Raji (cell line): ENCODE measurements around the gene TRMT44.

ENCODE experiments used
- POLR2A ChIP-seq: IDR thresholded peaks from 2 replicates; pipeline ENCODE4 v1.6.1; 2011; ENCODE audit warnings: low read depth, low read length, control low read depth; ENCODE audit not compliant: insufficient read depth

TRMT44 gene

GRCh38 chr4:8443801-8444200, 3.2 kb downstream of the TRMT44 start:
- no peak for TF ChIP-seq POLR2A

GRCh38 chr4:8446122-8446521, 5.5 kb downstream of the TRMT44 start:
- TF ChIP-seq POLR2A = no peak

GRCh38 chr4:8451440-8452182, 11.0 kb downstream of the TRMT44 start:
- no peak for TF ChIP-seq POLR2A

GRCh38 chr4:8453957-8454356, 13.4 kb downstream of the TRMT44 start:
- no peak for TF ChIP-seq POLR2A

- TF ChIP-seq POLR2A = no peak
Measured at GRCh38 chr4:8457646-8458252, 17.2 kb downstream of the TRMT44 start.

- no peak for TF ChIP-seq POLR2A
Measured at GRCh38 chr4:8459867-8460445, 19.4 kb downstream of the TRMT44 start.

- no peak for TF ChIP-seq POLR2A
Measured at GRCh38 chr4:8461086-8461485, 20.5 kb downstream of the TRMT44 start.

GRCh38 chr4:8461616-8462015, 21.0 kb downstream of the TRMT44 start:
- no peak for TF ChIP-seq POLR2A

- TF ChIP-seq POLR2A = no peak
Measured at GRCh38 chr4:8463811-8464210, 23.2 kb downstream of the TRMT44 start.

- TF ChIP-seq POLR2A = no peak
Measured at GRCh38 chr4:8464381-8464780, 23.8 kb downstream of the TRMT44 start.

- TF ChIP-seq POLR2A = no peak
Measured at GRCh38 chr4:8465615-8466611, 25.3 kb downstream of the TRMT44 start.

- no peak for TF ChIP-seq POLR2A
Measured at GRCh38 chr4:8467016-8467415, 26.4 kb downstream of the TRMT44 start.

GRCh38 chr4:8468746-8469535, 28.4 kb downstream of the TRMT44 start:
- TF ChIP-seq POLR2A = no peak

- TF ChIP-seq POLR2A = no peak
Measured at GRCh38 chr4:8469550-8469949, 29.0 kb downstream of the TRMT44 start.
